Osteoblast (primary cell): ENCODE results near the gene GPC5. TPM values are rescaled to one million over a fixed set of nuclear protein-coding genes. Genes with fewer than 3 reads are reported as not detected.

Experiments used
- DNase-seq: peaks from one replicate; pipeline ENCODE4 v3.0.0; 2011; ENCODE audit warnings: low spot score, mixed read lengths; ENCODE audit not compliant: insufficient read length; ENCODE audit errors: missing footprints
- H2AFZ ChIP-seq: 2 replicates; pipeline ENCODE4 v1.6.0; 2011; ENCODE audit warnings: mild to moderate bottlenecking, low read length
- H3K27ac ChIP-seq: 2 replicates; pipeline ENCODE4 v1.5.1; 2011; ENCODE audit warnings: mild to moderate bottlenecking, low read depth, low read length, moderate library complexity
- H3K27me3 ChIP-seq: 2 replicates; pipeline ENCODE4 v1.6.0; 2012; ENCODE audit warnings: mild to moderate bottlenecking, control low read depth, inconsistent platforms, low read length, moderate library complexity; ENCODE audit not compliant: insufficient read depth
- H3K36me3 ChIP-seq: 2 replicates; pipeline ENCODE4 v1.5.1; 2011; ENCODE audit warnings: mild to moderate bottlenecking, low read length, control low read depth, moderate library complexity; ENCODE audit not compliant: insufficient read depth
- H3K4me1 ChIP-seq: 2 replicates; pipeline ENCODE4 v1.5.1; 2011; ENCODE audit warnings: mild to moderate bottlenecking, low read length, control low read depth, moderate library complexity; ENCODE audit not compliant: insufficient read depth
- H3K4me2 ChIP-seq: 2 replicates; pipeline ENCODE4 v1.6.0; 2011; ENCODE audit warnings: mild to moderate bottlenecking, low read length; ENCODE audit not compliant: insufficient read depth
- H3K4me3 ChIP-seq: fragments of 200-600 bp; sonication (generic); 3 replicates; pipeline ENCODE4 v1.5.1; 2012; ENCODE audit warnings: mild to moderate bottlenecking, low read length, inconsistent platforms; ENCODE audit not compliant: insufficient read depth
- H3K79me2 ChIP-seq: 2 replicates; pipeline ENCODE4 v1.6.0; 2012; ENCODE audit warnings: mild to moderate bottlenecking, low read length, control low read depth, inconsistent platforms; ENCODE audit not compliant: insufficient read depth
- H3K9me3 ChIP-seq: 2 replicates; pipeline ENCODE4 v1.5.1; 2011; ENCODE audit warnings: low read depth, low read length, control low read depth
- H4K20me1 ChIP-seq: 2 replicates; pipeline ENCODE4 v1.6.0; 2012; ENCODE audit warnings: mild to moderate bottlenecking, low read length, control low read depth; ENCODE audit not compliant: insufficient read depth
- CTCF ChIP-seq: IDR thresholded peaks from 2 replicates; pipeline ENCODE4 v1.5.1; 2011; ENCODE audit warnings: mild to moderate bottlenecking, low read depth, low read length, moderate library complexity; ENCODE audit errors: extremely low read depth
- total RNA-seq: library from RNA; depleted of rRNA; stranded (reverse); fragments of >200 nt; gene quantifications from 2 replicates; pipeline ENCODE4 v1.2.3, GENCODE V29; 2012

GPC5 gene
- total RNA-seq, 1 donor = 0.36 TPM

- no peaks in the 10 kb centered on the region for H4K20me1 ChIP-seq
- no peaks in the 10 kb centered on the region for H3K9me3 ChIP-seq
- no peak overlapping the region for H3K27ac ChIP-seq
- no peaks in the 10 kb centered on the region for H3K27me3 ChIP-seq
- no peaks in the 10 kb centered on the region for H3K79me2 ChIP-seq
- no peaks in the 10 kb centered on the region for H3K36me3 ChIP-seq
- H2AFZ ChIP-seq = no peak overlapping the region
- H3K4me3 ChIP-seq = no peak overlapping the region
- no peak overlapping the region for H3K4me2 ChIP-seq
- TF ChIP-seq CTCF = no peak
- DNase-seq = no peak
- H3K4me1 ChIP-seq = no peaks in the 10 kb centered on the region
These were observed 703.4 kb downstream of the GPC5 start for GRCh38 chr13:92101801-92102200.

- Histone ChIP-seq H2AFZ (no peak overlapping the region), H3K27me3 (no peaks in the 10 kb centered on the region), H3K27ac (no peak overlapping the region), H4K20me1 (no peaks in the 10 kb centered on the region), H3K79me2 (no peaks in the 10 kb centered on the region), H3K4me1 (no peaks in the 10 kb centered on the region), H3K9me3 (no peaks in the 10 kb centered on the region), H3K36me3 (no peaks in the 10 kb centered on the region), H3K4me2 (no peak overlapping the region), H3K4me3 (no peak overlapping the region)
- no peak for TF ChIP-seq CTCF
- no peak for DNase-seq
These were observed 705.3 kb downstream of the GPC5 start for GRCh38 chr13:92103689-92104153.

- no peaks in the 10 kb centered on the region for H4K20me1 ChIP-seq
- no peaks in the 10 kb centered on the region for H3K4me1 ChIP-seq
- no peaks in the 10 kb centered on the region for H3K36me3 ChIP-seq
- H3K9me3 ChIP-seq = no peaks in the 10 kb centered on the region
- no peak for TF ChIP-seq CTCF
- no peak overlapping the region for H2AFZ ChIP-seq
- no peak overlapping the region for H3K27ac ChIP-seq
- H3K27me3 ChIP-seq = no peaks in the 10 kb centered on the region
- no peak overlapping the region for H3K4me3 ChIP-seq
- no peaks in the 10 kb centered on the region for H3K79me2 ChIP-seq
- H3K4me2 ChIP-seq = no peak overlapping the region
- no peak for DNase-seq
These were observed 723.9 kb downstream of the GPC5 start for GRCh38 chr13:92122186-92122853.

GRCh38 chr13:92126399-92126798 is 728.0 kb downstream of the GPC5 start:
- Histone ChIP-seq H3K9me3 (no peaks in the 10 kb centered on the region), H3K27ac (no peak overlapping the region), H3K36me3 (no peaks in the 10 kb centered on the region), H4K20me1 (no peaks in the 10 kb centered on the region), H3K79me2 (no peaks in the 10 kb centered on the region), H3K4me2 (no peak overlapping the region), H3K27me3 (no peaks in the 10 kb centered on the region), H3K4me3 (no peak overlapping the region), H3K4me1 (no peaks in the 10 kb centered on the region), H2AFZ (no peak overlapping the region)
- TF ChIP-seq CTCF = no peak
- no peak for DNase-seq
